ENCODE measurements around the gene CARHSP1.
A peak's percentile ranks its signal among the peaks of the same experiment; 100 is the strongest.

The CARHSP1 gene

GRCh38 chr16:8905168-8905762, 36.5 kb upstream of the CARHSP1 start:
- no peak overlapping the region for H3K4me3 ChIP-seq (ENCODE audit: low read length)
- H3K4me1 ChIP-seq (ENCODE audit: control insufficient read depth, insufficient read depth, low read length), result peaks cover 20% of the 10 kb centered on the region
- DNase-seq (ENCODE audit: low read depth), result peak; percentile 54
- H3K9ac ChIP-seq (ENCODE audit: low read length), result no peak overlapping the region
- H3K27me3 ChIP-seq (replicated peaks; ENCODE audit: control insufficient read depth, insufficient read depth, low read length), result no peaks in the 10 kb centered on the region
- no peaks in the 10 kb centered on the region for H3K9me3 ChIP-seq (ENCODE audit: control insufficient read depth, low read length)
- peaks cover 91% of the 10 kb centered on the region for H3K36me3 ChIP-seq (ENCODE audit: control insufficient read depth, insufficient read depth, low read length, severe bottlenecking)

GRCh38 chr16:8904018-8904430, 35.2 kb upstream of the CARHSP1 start:
- H3K36me3 ChIP-seq (ENCODE audit: control insufficient read depth, insufficient read depth, low read length, severe bottlenecking), result peaks cover 94% of the 10 kb centered on the region
- no peaks in the 10 kb centered on the region for H3K27me3 ChIP-seq (replicated peaks; ENCODE audit: control insufficient read depth, insufficient read depth, low read length)
- DNase-seq (ENCODE audit: low read depth), result no peak
- H3K9ac ChIP-seq (ENCODE audit: low read length), result no peak overlapping the region
- peaks cover 19% of the 10 kb centered on the region for H3K4me1 ChIP-seq (ENCODE audit: control insufficient read depth, insufficient read depth, low read length)
- H3K9me3 ChIP-seq (ENCODE audit: control insufficient read depth, low read length), result no peaks in the 10 kb centered on the region
- no peak overlapping the region for H3K4me3 ChIP-seq (ENCODE audit: low read length)

GRCh38 chr16:8903004-8903403, 34.2 kb upstream of the CARHSP1 start:
- Histone ChIP-seq H3K9me3 (ENCODE audit: control insufficient read depth, low read length) (no peaks in the 10 kb centered on the region), H3K4me1 (ENCODE audit: control insufficient read depth, insufficient read depth, low read length) (peaks cover 12% of the 10 kb centered on the region), H3K9ac (ENCODE audit: low read length) (no peak overlapping the region), H3K4me3 (ENCODE audit: low read length) (no peak overlapping the region), H3K36me3 (ENCODE audit: control insufficient read depth, insufficient read depth, low read length, severe bottlenecking) (peaks cover 94% of the 10 kb centered on the region), H3K27me3 (replicated peaks; ENCODE audit: control insufficient read depth, insufficient read depth, low read length) (no peaks in the 10 kb centered on the region)
- no peak for DNase-seq (ENCODE audit: low read depth)

GRCh38 chr16:8901320-8901861, 32.6 kb upstream of the CARHSP1 start:
- Histone ChIP-seq H3K36me3 (ENCODE audit: control insufficient read depth, insufficient read depth, low read length, severe bottlenecking) (peaks cover 94% of the 10 kb centered on the region), H3K4me1 (ENCODE audit: control insufficient read depth, insufficient read depth, low read length) (peaks cover 3% of the 10 kb centered on the region)
- no peak for DNase-seq (ENCODE audit: low read depth)

GRCh38 chr16:8900343-8900742, 31.5 kb upstream of the CARHSP1 start:
- no peak for DNase-seq (ENCODE audit: low read depth)
- no peaks in the 10 kb centered on the region for H3K4me1 ChIP-seq (ENCODE audit: control insufficient read depth, insufficient read depth, low read length)
- no peak overlapping the region for H3K9ac ChIP-seq (ENCODE audit: low read length)
- peaks cover 94% of the 10 kb centered on the region for H3K36me3 ChIP-seq (ENCODE audit: control insufficient read depth, insufficient read depth, low read length, severe bottlenecking)
- no peaks in the 10 kb centered on the region for H3K9me3 ChIP-seq (ENCODE audit: control insufficient read depth, low read length)
- H3K4me3 ChIP-seq (ENCODE audit: low read length), result no peak overlapping the region
- H3K27me3 ChIP-seq (replicated peaks; ENCODE audit: control insufficient read depth, insufficient read depth, low read length), result no peaks in the 10 kb centered on the region

More at GRCh38 chr16:8901320-8901861, 32.6 kb upstream of the CARHSP1 start:
- H3K27me3 ChIP-seq (replicated peaks; ENCODE audit: control insufficient read depth, insufficient read depth, low read length), result no peaks in the 10 kb centered on the region
- no peaks in the 10 kb centered on the region for H3K9me3 ChIP-seq (ENCODE audit: control insufficient read depth, low read length)
- H3K9ac ChIP-seq (ENCODE audit: low read length), result no peak overlapping the region
- no peak overlapping the region for H3K4me3 ChIP-seq (ENCODE audit: low read length)

- no peaks in the 10 kb centered on the region for H3K4me1 ChIP-seq (ENCODE audit: control insufficient read depth, insufficient read depth, low read length)
- DNase-seq (ENCODE audit: low read depth), result no peak
- no peak overlapping the region for H3K9ac ChIP-seq (ENCODE audit: low read length)
- H3K4me3 ChIP-seq (ENCODE audit: low read length), result no peak overlapping the region
- no peaks in the 10 kb centered on the region for H3K27me3 ChIP-seq (replicated peaks; ENCODE audit: control insufficient read depth, insufficient read depth, low read length)
- H3K9me3 ChIP-seq (ENCODE audit: control insufficient read depth, low read length), result no peaks in the 10 kb centered on the region
- H3K36me3 ChIP-seq (ENCODE audit: control insufficient read depth, insufficient read depth, low read length, severe bottlenecking), result peaks cover 94% of the 10 kb centered on the region
Measured at GRCh38 chr16:8899709-8900317, 31.0 kb upstream of the CARHSP1 start.

GRCh38 chr16:8898660-8899318, 30.0 kb upstream of the CARHSP1 start:
- H3K27me3 ChIP-seq (replicated peaks; ENCODE audit: control insufficient read depth, insufficient read depth, low read length), result no peaks in the 10 kb centered on the region
- no peaks in the 10 kb centered on the region for H3K4me1 ChIP-seq (ENCODE audit: control insufficient read depth, insufficient read depth, low read length)
- no peak overlapping the region for H3K9ac ChIP-seq (ENCODE audit: low read length)
- H3K9me3 ChIP-seq (ENCODE audit: control insufficient read depth, low read length), result no peaks in the 10 kb centered on the region
- DNase-seq (ENCODE audit: low read depth), result no peak
- peaks cover 97% of the 10 kb centered on the region for H3K36me3 ChIP-seq (ENCODE audit: control insufficient read depth, insufficient read depth, low read length, severe bottlenecking)
- no peak overlapping the region for H3K4me3 ChIP-seq (ENCODE audit: low read length)

GRCh38 chr16:8894736-8895334, 26.0 kb upstream of the CARHSP1 start:
- H3K9ac ChIP-seq (ENCODE audit: low read length), result no peak overlapping the region
- no peaks in the 10 kb centered on the region for H3K9me3 ChIP-seq (ENCODE audit: control insufficient read depth, low read length)
- H3K4me1 ChIP-seq (ENCODE audit: control insufficient read depth, insufficient read depth, low read length), result no peaks in the 10 kb centered on the region
- no peaks in the 10 kb centered on the region for H3K27me3 ChIP-seq (replicated peaks; ENCODE audit: control insufficient read depth, insufficient read depth, low read length)
- H3K4me3 ChIP-seq (ENCODE audit: low read length), result no peak overlapping the region
- H3K36me3 ChIP-seq (ENCODE audit: control insufficient read depth, insufficient read depth, low read length, severe bottlenecking), result peaks cover 92% of the 10 kb centered on the region
- DNase-seq (ENCODE audit: low read depth), result no peak

GRCh38 chr16:8893976-8894690, 25.3 kb upstream of the CARHSP1 start:
- no peaks in the 10 kb centered on the region for H3K9me3 ChIP-seq (ENCODE audit: control insufficient read depth, low read length)
- DNase-seq (ENCODE audit: low read depth), result no peak
- no peaks in the 10 kb centered on the region for H3K27me3 ChIP-seq (replicated peaks; ENCODE audit: control insufficient read depth, insufficient read depth, low read length)
- H3K4me1 ChIP-seq (ENCODE audit: control insufficient read depth, insufficient read depth, low read length), result no peaks in the 10 kb centered on the region
- no peak overlapping the region for H3K4me3 ChIP-seq (ENCODE audit: low read length)
- no peak overlapping the region for H3K9ac ChIP-seq (ENCODE audit: low read length)
- peaks cover 88% of the 10 kb centered on the region for H3K36me3 ChIP-seq (ENCODE audit: control insufficient read depth, insufficient read depth, low read length, severe bottlenecking)

GRCh38 chr16:8893426-8893825, 24.6 kb upstream of the CARHSP1 start:
- Histone ChIP-seq H3K9me3 (ENCODE audit: control insufficient read depth, low read length) (no peaks in the 10 kb centered on the region), H3K4me3 (ENCODE audit: low read length) (no peak overlapping the region), H3K4me1 (ENCODE audit: control insufficient read depth, insufficient read depth, low read length) (peaks cover 4% of the 10 kb centered on the region), H3K36me3 (ENCODE audit: control insufficient read depth, insufficient read depth, low read length, severe bottlenecking) (peaks cover 81% of the 10 kb centered on the region), H3K9ac (ENCODE audit: low read length) (no peak overlapping the region), H3K27me3 (replicated peaks; ENCODE audit: control insufficient read depth, insufficient read depth, low read length) (no peaks in the 10 kb centered on the region)
- no peak for DNase-seq (ENCODE audit: low read depth)

All from adipocyte (in vitro differentiated cells).